ENCODE data around the gene MIR17HG.

The MIR17HG gene

GRCh38 chr13:91307887-91308286 lies 39.6 kb upstream of the MIR17HG start:
- TF ChIP-seq CTCF (IDR thresholded peaks at IDR 0.05; ENCODE audit: low read depth, low read length), result no peak
- H3K4me3 ChIP-seq (ENCODE audit: low read depth, low read length), result no peak overlapping the region
- in situ Hi-C loops (cut with HindIII; ENCODE audit: low sequenced_read_pairs), result no loop called here
- no peak for DNase-seq (ENCODE audit: low read depth, low spot score)

- in situ Hi-C loops (cut with HindIII; ENCODE audit: low sequenced_read_pairs), result no loop called here
- no peak for DNase-seq (ENCODE audit: low read depth, low spot score)
- TF ChIP-seq CTCF (IDR thresholded peaks at IDR 0.05; ENCODE audit: low read depth, low read length), result peak; percentile 25
- no peak overlapping the region for H3K4me3 ChIP-seq (ENCODE audit: low read depth, low read length)
These were observed 39.2 kb upstream of the MIR17HG start for GRCh38 chr13:91308299-91308698.

DNA sequence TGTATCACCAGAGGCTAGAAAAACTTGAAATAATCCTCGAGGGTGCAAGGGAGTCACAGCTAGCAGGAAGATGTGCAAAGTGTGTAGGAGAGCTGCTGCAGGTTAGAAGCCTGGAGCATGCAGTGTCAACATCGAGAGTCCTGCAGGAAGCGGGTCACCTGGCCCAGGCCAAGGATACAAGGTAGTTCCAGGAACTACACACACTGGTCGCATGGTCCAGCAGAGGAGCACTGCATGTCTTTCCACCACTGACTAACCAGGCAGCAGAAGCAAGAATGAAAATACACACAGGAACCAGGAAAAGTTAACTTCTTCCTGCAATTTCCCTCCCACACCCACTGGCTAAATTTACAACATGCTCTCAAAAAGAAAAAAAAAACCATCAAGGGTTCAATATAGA lies 36.0 kb upstream of the MIR17HG start:
- DNase-seq (ENCODE audit: low read depth, low spot score), result no peak
- H3K4me3 ChIP-seq (ENCODE audit: low read depth, low read length), result no peak overlapping the region
- TF ChIP-seq CTCF (IDR thresholded peaks at IDR 0.05; ENCODE audit: low read depth, low read length), result no peak
- in situ Hi-C loops (cut with HindIII; ENCODE audit: low sequenced_read_pairs), result no loop called here

- DNase-seq (ENCODE audit: low read depth, low spot score), result no peak
- H3K4me3 ChIP-seq (ENCODE audit: low read depth, low read length), result no peak overlapping the region
- in situ Hi-C loops (cut with HindIII; ENCODE audit: low sequenced_read_pairs), result no loop called here
- no peak for TF ChIP-seq CTCF (IDR thresholded peaks at IDR 0.05; ENCODE audit: low read depth, low read length)
These were observed 35.2 kb upstream of the MIR17HG start for GRCh38 chr13:91312324-91312723.

DNA sequence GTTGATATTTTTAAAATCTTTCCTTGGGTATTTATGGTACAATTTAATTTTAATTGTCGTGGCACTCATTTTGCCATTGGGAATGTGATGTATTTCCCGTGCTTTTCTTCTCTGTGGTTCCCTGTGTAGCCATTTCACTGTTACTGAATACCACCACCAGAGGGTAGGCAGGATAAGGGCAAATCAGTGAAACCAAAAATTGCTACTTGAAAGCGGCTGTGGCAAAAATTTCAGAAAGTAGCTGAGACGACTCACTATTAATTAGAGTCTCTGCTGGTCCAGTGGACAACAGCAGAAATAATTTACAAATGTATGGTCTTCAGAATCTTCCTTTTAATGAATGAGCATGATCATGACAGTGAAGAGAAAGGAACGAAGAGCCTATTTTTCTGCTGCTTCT lies 34.4 kb upstream of the MIR17HG start:
- H3K4me3 ChIP-seq (ENCODE audit: low read depth, low read length), result no peak overlapping the region
- in situ Hi-C loops (cut with HindIII; ENCODE audit: low sequenced_read_pairs), result no loop called here
- TF ChIP-seq CTCF (IDR thresholded peaks at IDR 0.05; ENCODE audit: low read depth, low read length), result peak; percentile 58
- peak; percentile 3 for DNase-seq (ENCODE audit: low read depth, low spot score)

DNA sequence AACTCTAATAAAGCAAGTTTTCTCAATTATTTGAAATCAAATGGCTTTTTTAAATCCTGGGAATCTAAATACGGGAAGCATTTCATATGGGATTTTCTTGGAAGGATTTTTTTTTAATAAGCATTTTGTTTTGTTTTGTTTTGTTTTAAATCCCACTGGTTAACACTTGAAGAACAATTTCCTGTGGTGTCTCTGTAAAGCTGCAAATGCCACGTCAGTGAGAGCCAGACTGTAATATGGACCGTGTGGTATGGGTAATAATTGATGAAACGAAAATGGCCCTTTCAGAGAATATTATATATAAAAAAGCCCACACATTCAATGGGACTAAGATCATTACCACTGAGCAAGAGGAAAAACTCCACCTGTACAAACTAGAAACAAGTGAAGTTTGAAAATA lies 33.9 kb upstream of the MIR17HG start:
- no peak for TF ChIP-seq CTCF (IDR thresholded peaks at IDR 0.05; ENCODE audit: low read depth, low read length)
- in situ Hi-C loops (cut with HindIII; ENCODE audit: low sequenced_read_pairs), result no loop called here
- H3K4me3 ChIP-seq (ENCODE audit: low read depth, low read length), result no peak overlapping the region
- DNase-seq (ENCODE audit: low read depth, low spot score), result no peak

DNA sequence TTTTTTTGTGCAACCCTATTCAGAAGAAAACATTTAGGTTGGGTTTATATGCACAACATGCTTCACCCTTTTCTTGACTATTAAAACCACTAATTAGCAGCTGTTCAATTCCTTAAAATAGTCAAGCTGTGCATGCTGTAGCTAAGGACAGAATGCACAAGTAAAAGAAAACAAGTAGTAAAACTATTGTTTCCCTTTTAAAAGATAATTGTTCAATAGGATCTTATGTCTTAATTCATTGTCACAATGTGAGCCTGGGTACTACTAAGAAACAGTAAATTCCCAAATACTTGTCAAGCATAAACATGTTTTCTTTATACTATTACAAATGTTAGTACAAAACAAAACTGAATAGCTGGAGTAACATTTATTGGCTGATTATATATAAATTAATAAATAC lies 32.6 kb upstream of the MIR17HG start:
- DNase-seq (ENCODE audit: low read depth, low spot score), result no peak
- H3K4me3 ChIP-seq (ENCODE audit: low read depth, low read length), result no peak overlapping the region
- TF ChIP-seq CTCF (IDR thresholded peaks at IDR 0.05; ENCODE audit: low read depth, low read length), result no peak
- in situ Hi-C loops (cut with HindIII; ENCODE audit: low sequenced_read_pairs), result no loop called here

Measured in astrocyte of the spinal cord (primary cell).